Colon (tissue), 2 donors: Measurements from ENCODE around the gene ZFAND3.

Source experiments
- FAIRE-seq: peaks from 2 replicates; lab custom pipeline; 2012; peaks lifted over from hg19 to GRCh38; lab: Jason Lieb, UNC
- donor health status: control.
- donor health status: control.

ZFAND3 gene

GRCh38 chr6:37827603-37828265 lies 8.2 kb downstream of the ZFAND3 start:
- no peak for FAIRE-seq

DNA sequence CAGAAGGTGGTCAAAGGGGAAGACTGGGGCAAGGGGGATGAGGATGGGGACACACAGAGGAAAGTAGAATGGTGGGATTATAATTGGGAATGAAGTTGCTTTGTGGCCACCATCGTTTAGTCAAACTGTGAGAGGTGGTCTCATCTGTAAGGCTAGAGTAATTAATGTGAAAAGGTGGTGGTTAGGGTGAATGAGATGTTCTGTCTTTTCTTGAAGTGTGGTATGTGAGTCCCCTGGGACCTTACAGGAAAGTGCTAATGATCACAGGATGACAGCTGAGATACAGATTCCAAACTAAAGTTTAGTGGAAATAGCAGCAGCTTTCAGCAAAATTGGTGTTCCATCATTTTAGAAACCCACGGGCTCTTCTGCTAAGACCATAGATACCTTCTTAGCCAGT lies 10.7 kb downstream of the ZFAND3 start:
- FAIRE-seq: no peak

GRCh38 chr6:37831457-37831856 lies 11.9 kb downstream of the ZFAND3 start:
- FAIRE-seq: no peak

DNA sequence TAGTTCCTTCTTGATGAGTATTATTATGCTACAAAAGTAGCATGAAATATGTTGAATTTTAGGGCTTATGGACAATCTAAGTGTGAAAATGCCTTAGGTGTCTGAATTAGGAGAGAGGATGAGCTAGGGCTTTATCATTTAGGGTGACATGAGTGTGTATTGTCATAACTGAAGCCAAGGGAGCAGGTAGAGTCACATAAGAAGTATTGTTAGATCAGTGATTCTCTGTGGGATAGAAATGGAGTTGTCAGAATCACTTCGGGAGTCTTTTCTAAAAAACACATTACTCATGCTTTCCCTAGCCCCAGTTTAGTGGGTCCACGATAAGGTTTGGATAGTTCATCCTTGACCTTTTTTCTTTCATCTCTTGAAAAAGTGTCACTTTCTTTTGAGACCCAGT lies 16.4 kb downstream of the ZFAND3 start:
- FAIRE-seq: no peak

DNA sequence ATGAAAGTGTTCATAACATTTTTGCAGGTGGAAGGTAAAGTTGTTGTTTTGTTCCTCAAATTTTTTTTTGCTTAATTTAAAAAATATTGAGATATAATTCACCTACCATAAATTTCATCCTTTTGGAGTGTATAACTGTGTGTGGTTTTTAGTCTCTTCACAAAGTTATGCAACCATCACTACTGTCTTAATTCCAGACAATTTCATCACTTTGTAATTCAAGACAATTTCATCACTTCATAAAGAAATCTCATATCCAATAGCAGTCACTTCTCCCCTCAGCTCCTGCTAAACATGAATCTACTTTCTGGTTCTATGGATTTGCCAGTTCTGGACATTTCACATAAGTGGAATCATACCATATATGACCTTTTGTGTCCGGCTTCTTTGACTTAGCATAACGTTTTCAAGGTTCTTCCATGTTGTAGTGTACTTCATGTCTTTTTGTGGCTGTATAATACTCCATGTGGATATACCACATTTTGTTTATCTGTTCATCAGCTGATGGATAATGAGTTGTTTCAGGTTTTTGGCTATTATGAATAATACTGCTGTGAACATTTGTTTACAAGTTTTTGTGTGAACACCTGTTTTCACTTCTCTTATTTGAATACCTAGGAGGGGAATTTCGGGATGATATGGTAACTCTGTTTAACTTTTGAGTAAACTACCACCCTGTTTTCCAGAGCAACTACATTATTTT lies 18.8 kb downstream of the ZFAND3 start:
- FAIRE-seq: no peak

DNA sequence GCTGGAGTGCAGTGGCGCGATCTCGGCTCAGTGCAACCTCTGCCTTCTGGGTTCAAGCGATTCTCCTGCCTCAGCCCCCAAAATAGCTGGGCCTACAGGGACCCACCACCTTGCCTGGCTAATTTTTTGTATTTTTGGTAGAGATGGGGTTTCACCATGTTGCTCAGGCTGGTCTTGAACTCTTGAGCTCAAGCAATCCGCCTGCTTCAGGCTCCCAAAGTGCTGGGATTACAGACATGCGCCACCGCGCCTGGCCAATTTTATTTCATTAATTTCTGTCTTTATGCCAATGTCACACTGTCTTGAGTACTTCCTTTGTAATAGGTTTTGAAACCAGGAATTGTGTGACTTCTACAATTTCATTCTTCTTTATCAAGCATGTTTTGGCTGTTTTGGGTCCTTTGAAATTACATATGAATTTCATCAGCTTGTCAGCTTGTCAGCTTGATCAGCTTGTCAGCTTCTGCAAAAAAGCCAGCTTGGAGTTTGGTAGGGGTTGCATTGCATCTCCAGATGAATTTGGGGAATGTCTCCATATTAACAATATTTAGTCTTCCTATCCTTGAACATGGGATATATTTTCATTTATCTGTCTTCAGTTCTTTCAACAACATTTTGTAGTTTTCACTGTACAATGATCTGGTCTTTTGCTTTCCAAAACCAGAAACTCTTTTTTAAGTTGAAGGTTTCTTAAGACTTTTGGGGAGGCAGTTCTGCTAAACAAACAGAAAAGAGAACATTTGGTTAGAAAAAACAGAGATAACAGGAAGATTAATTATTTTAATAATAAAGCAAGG lies 20.8 kb downstream of the ZFAND3 start:
- FAIRE-seq: no peak

DNA sequence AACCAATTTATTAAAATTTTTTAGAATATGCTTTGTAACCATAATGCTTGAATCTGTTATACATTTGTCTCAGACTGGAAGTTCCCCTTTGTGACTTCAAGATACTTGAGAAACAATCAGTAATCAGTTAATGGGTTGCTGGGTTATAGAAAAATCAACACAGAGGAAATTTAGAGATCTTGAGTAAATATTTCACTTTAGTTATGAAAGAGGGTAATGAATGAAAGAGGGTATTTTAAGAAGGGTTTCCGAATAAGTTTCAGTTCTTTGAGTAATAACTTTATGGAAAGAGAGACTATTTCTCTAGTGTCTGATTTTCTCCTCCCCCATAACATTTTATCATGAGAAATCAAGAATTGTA lies 21.4 kb downstream of the ZFAND3 start:
- no peak for FAIRE-seq

- FAIRE-seq: no peak
Measured at GRCh38 chr6:37845026-37845911, 25.7 kb downstream of the ZFAND3 start.

DNA sequence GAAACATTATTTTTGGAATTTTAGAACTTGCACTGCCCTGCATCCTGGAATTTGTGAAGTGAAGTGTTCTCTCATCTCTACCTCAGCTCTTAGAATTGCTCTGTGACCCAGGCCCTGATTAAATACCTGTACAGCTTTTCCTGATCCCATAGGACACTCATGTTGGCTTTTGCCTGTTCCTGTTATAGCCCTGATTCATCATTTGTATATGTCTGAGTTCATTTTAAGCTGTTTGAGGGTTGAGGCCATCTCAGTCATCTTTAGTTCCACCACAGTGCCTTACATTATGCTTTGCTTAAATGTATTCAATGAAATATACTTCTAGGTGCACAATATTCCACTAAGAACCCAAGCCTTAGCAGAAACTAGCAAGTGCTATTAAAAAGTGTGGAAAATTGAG lies 26.4 kb downstream of the ZFAND3 start:
- FAIRE-seq: no peak

GRCh38 chr6:37847704-37848103 lies 28.2 kb downstream of the ZFAND3 start:
- no peak for FAIRE-seq

DNA sequence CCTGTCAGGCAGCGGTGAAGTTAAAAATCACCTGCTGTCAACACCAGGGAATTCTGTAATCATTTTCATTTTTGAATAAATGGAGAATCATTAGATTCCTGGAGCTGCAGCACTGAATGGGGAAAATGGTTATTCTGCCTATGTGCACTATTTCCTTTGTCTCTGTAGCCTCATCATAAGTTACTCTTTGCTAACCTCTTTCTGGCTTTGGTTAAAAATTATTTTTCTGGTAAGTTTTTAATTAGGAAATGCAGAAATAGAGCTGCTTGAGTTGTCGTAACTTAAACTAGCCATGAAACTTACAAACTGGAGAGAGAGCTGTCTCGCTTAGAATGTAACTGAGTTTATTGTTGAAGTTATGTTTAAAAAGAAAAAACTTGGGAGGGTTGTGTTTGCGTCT lies 28.8 kb downstream of the ZFAND3 start:
- FAIRE-seq: no peak

DNA sequence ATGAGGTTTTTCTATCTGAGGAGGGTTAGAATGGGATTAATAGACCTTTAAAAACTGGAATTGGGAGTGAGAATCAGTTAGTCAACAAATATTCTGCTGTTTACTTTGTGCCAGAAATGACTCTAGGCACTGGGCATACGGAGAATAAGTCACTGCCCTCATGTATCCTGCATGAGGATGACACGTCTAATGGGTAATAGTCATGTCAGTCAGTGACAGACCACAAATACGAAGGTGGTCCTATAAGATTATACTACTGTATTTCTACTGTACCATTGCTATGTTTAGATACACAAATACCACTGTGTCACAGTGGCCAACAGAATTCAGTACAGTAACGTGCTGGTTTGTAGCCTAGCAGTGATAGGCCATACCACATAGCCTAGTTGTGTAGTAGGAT lies 30.7 kb downstream of the ZFAND3 start:
- no peak for FAIRE-seq

DNA sequence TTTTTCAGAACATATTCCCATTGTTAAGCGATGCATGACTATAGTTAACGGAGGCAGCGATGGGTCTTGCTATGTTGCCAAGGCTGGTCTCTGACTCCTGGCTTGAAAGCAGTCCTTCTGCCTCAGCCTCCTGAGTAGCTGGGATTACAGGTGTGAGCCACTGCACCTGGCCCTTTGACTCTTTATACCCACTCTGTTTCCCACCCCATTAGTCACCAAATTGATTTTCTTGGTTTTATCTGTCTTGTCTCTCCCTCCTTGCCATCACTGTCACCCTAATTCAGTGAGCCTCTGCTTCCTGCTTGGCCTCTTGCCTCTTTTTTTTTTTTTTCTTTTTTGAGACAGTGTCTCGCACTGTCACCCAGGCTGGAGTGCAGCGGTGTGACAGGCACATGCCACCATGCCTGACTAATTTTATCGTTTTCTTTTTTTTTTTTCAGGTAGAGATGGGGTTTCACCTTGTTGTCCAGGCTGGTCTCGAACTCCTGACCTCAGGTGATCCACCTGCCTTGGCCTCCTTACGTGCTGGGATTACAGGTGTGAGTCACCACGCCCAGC lies 31.3 kb downstream of the ZFAND3 start:
- no peak for FAIRE-seq

- FAIRE-seq: no peak
Measured at GRCh38 chr6:37851997-37852524, 32.5 kb downstream of the ZFAND3 start.

- FAIRE-seq: no peak
Measured at GRCh38 chr6:37856285-37856684, 36.8 kb downstream of the ZFAND3 start.

GRCh38 chr6:37858363-37858762 lies 38.8 kb downstream of the ZFAND3 start:
- FAIRE-seq: no peak

- FAIRE-seq: no peak
Measured at GRCh38 chr6:37860226-37860839, 40.8 kb downstream of the ZFAND3 start.

DNA sequence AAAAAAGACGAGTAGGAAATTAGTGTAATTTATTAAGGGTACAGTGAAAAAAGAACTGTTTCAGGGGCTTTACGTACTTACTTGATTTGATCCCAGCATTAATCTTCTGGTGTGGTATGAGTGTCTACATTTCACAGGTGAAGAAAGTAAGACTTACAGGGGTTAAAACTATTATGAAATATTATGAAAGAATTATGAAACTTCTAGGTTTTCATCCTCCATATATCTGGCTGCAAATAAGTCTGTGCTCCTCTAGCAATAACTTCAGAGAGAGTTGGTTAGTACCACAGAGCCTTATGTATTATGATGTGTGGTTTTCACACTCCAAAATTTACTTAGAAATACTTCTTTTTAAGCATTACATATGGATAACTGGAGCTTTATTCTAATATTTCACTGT lies 41.9 kb downstream of the ZFAND3 start:
- no peak for FAIRE-seq

DNA sequence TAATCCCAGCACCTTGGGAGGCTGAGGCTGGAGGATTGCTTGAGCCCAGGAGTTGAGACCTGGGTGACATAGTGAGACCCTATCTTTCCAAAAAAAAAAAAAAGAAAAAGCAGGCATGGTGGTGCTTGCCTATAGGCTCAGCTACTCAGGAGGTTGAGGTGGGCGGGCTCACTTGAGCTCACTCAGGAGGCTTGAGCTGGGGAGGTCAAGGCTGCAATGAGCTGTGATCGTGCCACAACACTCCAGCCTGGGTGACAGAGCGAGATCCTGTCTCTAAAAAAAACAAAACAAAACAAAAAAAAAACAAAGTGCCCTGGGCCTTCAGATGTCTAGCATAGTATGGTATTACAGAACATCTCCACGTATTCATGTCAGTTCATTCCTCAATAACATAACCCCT lies 42.9 kb downstream of the ZFAND3 start:
- FAIRE-seq: no peak

DNA sequence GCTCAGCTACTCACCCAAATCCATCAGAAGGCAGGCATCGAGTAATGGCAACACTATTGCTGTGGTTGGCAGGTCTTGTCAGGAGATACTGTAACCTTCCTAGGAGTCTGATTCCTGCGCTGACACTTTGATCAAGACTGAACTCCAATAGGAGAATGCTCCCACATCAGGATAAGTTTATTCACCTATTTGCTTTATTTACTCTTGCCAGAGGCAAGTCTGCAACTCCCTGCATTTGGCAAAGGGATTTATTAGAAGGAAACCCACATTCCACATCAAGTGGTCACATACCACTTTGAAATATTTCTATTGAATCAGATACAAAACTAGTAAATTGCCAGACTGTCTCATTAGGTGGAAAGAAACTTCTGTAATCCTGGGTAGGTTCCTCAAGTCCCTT lies 43.5 kb downstream of the ZFAND3 start:
- no peak for FAIRE-seq

DNA sequence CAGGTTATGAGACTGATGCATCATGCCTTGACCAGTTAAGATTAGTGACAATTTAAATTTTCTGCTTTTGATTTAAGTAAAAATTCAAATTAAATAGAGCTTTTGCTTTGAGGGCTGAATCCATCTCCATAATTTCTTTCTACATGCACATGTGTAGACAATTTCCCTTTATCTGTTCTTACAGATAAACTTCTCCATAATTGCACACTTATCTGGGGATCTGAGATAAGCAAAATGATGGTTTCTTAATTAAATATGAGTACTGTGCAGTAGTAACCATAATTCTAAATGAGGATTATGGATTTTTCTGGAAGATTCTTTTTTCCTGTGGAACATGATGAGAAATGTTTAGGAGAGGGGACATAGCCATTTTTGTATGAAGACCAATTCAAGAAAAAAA lies 44.7 kb downstream of the ZFAND3 start:
- no peak for FAIRE-seq
